Mesenchymal stem cell (in vitro differentiated cells and primary cell): Measurements from ENCODE around the gene ARPP19. TPM values are rescaled to one million over a fixed set of nuclear protein-coding genes. Genes with fewer than 3 reads are reported as not detected.

Experiments used
- DNase-seq: peaks from one replicate; pipeline ENCODE4 v3.0.0-alpha.2; 2013
- H2AFZ ChIP-seq: one replicate; pipeline ENCODE4 v1.6.1; 2013; ENCODE audit warnings: low read depth, mild to moderate bottlenecking, control low read depth, inconsistent platforms, low read length, moderate library complexity
- H2AK5ac ChIP-seq: 2 replicates; pipeline ENCODE4 v1.6.1; 2013; ENCODE audit warnings: low read length, moderate library complexity, mild to moderate bottlenecking, inconsistent platforms; ENCODE audit not compliant: severe bottlenecking
- H2BK120ac ChIP-seq: one replicate; pipeline ENCODE4 v1.6.1; 2013; ENCODE audit warnings: low read depth, mild to moderate bottlenecking, inconsistent platforms, low read length, moderate library complexity
- H2BK12ac ChIP-seq, 2 experiments: one replicate each; pipeline ENCODE4 v1.6.1; 2013; ENCODE audit warnings: inconsistent platforms in 2 of 2, low read length in 2 of 2, mild to moderate bottlenecking in 2 of 2, moderate library complexity in 2 of 2, control low read depth in 1 of 2
- H2BK15ac ChIP-seq: one replicate; pipeline ENCODE4 v1.6.1; 2013; ENCODE audit warnings: mild to moderate bottlenecking, low read depth, inconsistent platforms; ENCODE audit not compliant: poor library complexity, severe bottlenecking
- H2BK5ac ChIP-seq: 2 replicates; pipeline ENCODE4 v1.6.1; 2013; ENCODE audit warnings: low read depth, mild to moderate bottlenecking, low read length, control low read depth, inconsistent platforms; ENCODE audit not compliant: poor library complexity, severe bottlenecking
- H3K14ac ChIP-seq, 2 experiments: one replicate each; pipeline ENCODE4 v1.6.1; 2013; ENCODE audit warnings: inconsistent platforms in 2 of 2, low read length in 2 of 2, control low read depth in 1 of 2, mild to moderate bottlenecking in 1 of 2, moderate library complexity in 1 of 2
- H3K18ac ChIP-seq, 2 experiments: one replicate each; pipeline ENCODE4 v1.6.1; 2013; ENCODE audit warnings: inconsistent platforms in 2 of 2, low read length in 2 of 2, control low read depth in 1 of 2, low read depth in 1 of 2, mild to moderate bottlenecking in 1 of 2
- H3K23ac ChIP-seq, 2 experiments: one replicate each; pipeline ENCODE4 v1.6.1; 2013; ENCODE audit warnings: inconsistent platforms in 2 of 2, low read length in 2 of 2, mild to moderate bottlenecking in 2 of 2, moderate library complexity in 2 of 2, control low read depth in 1 of 2
- H3K27ac ChIP-seq: 2 replicates; pipeline ENCODE4 v1.5.1; 2013; ENCODE audit warnings: mild to moderate bottlenecking, moderate library complexity, low read length, control low read depth, inconsistent platforms; ENCODE audit not compliant: poor library complexity, severe bottlenecking
- H3K27me3 ChIP-seq, 2 experiments: 2 replicates each; pipeline versions ENCODE4 v1.6.1 to v1.7.0; 2013; ENCODE audit warnings: low read length in 2 of 2, mild to moderate bottlenecking in 2 of 2, moderate library complexity in 2 of 2, control low read depth in 1 of 2, inconsistent platforms in 1 of 2; ENCODE audit not compliant: control insufficient read depth in 1 of 2, insufficient read depth in 1 of 2
- H3K36me3 ChIP-seq, 2 experiments: 2 replicates each; pipeline versions ENCODE4 v1.6.1 to v1.7.0; 2013; ENCODE audit warnings: low read length in 2 of 2, control low read depth in 1 of 2, inconsistent platforms in 1 of 2, low read depth in 1 of 2, mild to moderate bottlenecking in 1 of 2; ENCODE audit not compliant: insufficient read depth in 2 of 2, control insufficient read depth in 1 of 2
- H3K4ac ChIP-seq, 2 experiments: one replicate each; pipeline ENCODE4 v1.6.1; 2013; ENCODE audit warnings: inconsistent platforms in 2 of 2, low read length in 2 of 2, mild to moderate bottlenecking in 2 of 2, moderate library complexity in 2 of 2, control low read depth in 1 of 2, low read depth in 1 of 2
- H3K4me1 ChIP-seq: 2 replicates; pipeline ENCODE4 v1.6.1; 2013; ENCODE audit warnings: low read depth, low read length, control low read depth; ENCODE audit not compliant: control insufficient read depth, insufficient read depth
- H3K4me2 ChIP-seq: 2 replicates; pipeline ENCODE4 v1.6.1; 2013; ENCODE audit warnings: low read length, mild to moderate bottlenecking, inconsistent platforms; ENCODE audit not compliant: poor library complexity, severe bottlenecking
- H3K4me3 ChIP-seq, 2 experiments: 2 replicates each; pipeline versions ENCODE4 v1.5.1 to v1.7.0; 2013; ENCODE audit warnings: low read length in 2 of 2, mild to moderate bottlenecking in 2 of 2, control low read depth in 1 of 2, low read depth in 1 of 2; ENCODE audit not compliant: insufficient read depth in 1 of 2
- H3K79me1 ChIP-seq: replicated peaks from 2 replicates; pipeline ENCODE4 v1.6.1; 2013; ENCODE audit warnings: mild to moderate bottlenecking, control low read depth, low read length, inconsistent platforms; ENCODE audit not compliant: poor library complexity, severe bottlenecking
- H3K9ac ChIP-seq: 2 replicates; pipeline ENCODE4 v1.7.0; 2013; ENCODE audit warnings: mild to moderate bottlenecking, low read length, moderate library complexity
- H3K9me3 ChIP-seq: 2 replicates; pipeline ENCODE4 v1.7.0; 2013; ENCODE audit warnings: mild to moderate bottlenecking, low read length; ENCODE audit not compliant: control insufficient read depth
- H4K8ac ChIP-seq: one replicate; pipeline ENCODE4 v1.6.1; 2013; ENCODE audit warnings: inconsistent platforms, mild to moderate bottlenecking, low read length, moderate library complexity
- H4K91ac ChIP-seq: one replicate; pipeline ENCODE4 v1.6.1; 2013; ENCODE audit warnings: mild to moderate bottlenecking, low read length, inconsistent platforms
- WGBS: methylation state at CpG from one replicate; pipeline ENCODE4 v1.1.7; 2013; ENCODE audit warnings: mixed read lengths; 5-methylcytosine and 5-hydroxymethylcytosine counted together
- polyA plus RNA-seq, 2 experiments: library from polyadenylated mRNA; stranded (reverse); fragments of 200-250 nt; gene quantifications; one replicate each; pipeline ENCODE4 v1.2.3, GENCODE V29; 2013

The ARPP19 gene, protein sequence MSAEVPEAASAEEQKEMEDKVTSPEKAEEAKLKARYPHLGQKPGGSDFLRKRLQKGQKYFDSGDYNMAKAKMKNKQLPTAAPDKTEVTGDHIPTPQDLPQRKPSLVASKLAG
- 59.1 TPM for polyA plus RNA-seq (2013, experiment 1 of 2)
- 58.9 TPM for polyA plus RNA-seq (2013, experiment 2 of 2)

GRCh38 chr15:52568601-52569585 is at the start of gene ARPP19:
ARPP19 (minus strand) TSS chr15:52569030; CDS start chr15:52568892, 138 bp downstream.
- H3K4ac ChIP-seq = peak within 1 kb of the TSS; percentile 71 to 87
- peak within 1 kb of the TSS; percentile 45 for H3K4me2 ChIP-seq
- DNase-seq = peak; percentile 89
- H4K8ac ChIP-seq = peak within 1 kb of the TSS; percentile 97
- H3K27me3 ChIP-seq = no peaks in the 10 kb centered on the region
- no peaks in the 10 kb centered on the region for H3K9me3 ChIP-seq
- no peak within 1 kb of the TSS for H3K23ac ChIP-seq
- peak within 1 kb of the TSS; percentile 94 for H2AFZ ChIP-seq
- no peak within 1 kb of the TSS for H2BK15ac ChIP-seq
- peaks cover 5% of the 10 kb centered on the region for H3K4me1 ChIP-seq
- H3K79me1 ChIP-seq = no peaks in the 10 kb centered on the region
- H3K27ac ChIP-seq = peak within 1 kb of the TSS; percentile 57
- peak within 1 kb of the TSS; percentile 88 to 97 for H3K18ac ChIP-seq
- H2BK12ac ChIP-seq = peak within 1 kb of the TSS in 1 of 2 experiments; percentile 49
- peaks cover 0 to under 1% of the 10 kb centered on the region in 2 experiments for H3K36me3 ChIP-seq
- H2BK5ac ChIP-seq = no peak within 1 kb of the TSS
- H2BK120ac ChIP-seq = peak within 1 kb of the TSS; percentile 78
- H3K4me3 ChIP-seq = peak within 1 kb of the TSS; percentile 85 to 97
- no peak within 1 kb of the TSS for H2AK5ac ChIP-seq
- H3K9ac ChIP-seq = peak within 1 kb of the TSS; percentile 99
- H4K91ac ChIP-seq = peak within 1 kb of the TSS; percentile 88
- 6% methylated on average over 82 of the region's 82 CpGs for WGBS
- peak within 1 kb of the TSS in 1 of 2 experiments; percentile 98 for H3K14ac ChIP-seq

DNA sequence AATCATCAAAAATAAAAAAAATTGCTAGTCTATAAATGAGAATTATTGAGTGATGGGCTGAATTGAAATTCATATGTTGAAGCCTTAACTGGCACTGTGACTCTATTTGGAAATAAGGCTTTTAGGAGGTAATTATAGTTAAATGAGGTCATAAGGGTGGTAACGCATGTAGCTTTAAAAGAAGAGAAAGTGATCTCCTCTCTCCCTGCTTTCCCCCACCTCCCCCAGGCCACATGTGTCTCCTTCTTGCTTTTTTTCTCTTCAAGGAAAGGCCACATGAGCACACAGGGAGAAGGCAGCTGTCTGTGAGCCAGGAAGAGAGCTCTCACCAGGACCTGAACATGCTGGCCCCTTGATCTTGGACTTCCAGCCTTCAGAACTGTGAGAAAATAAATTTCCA is 48.2 kb upstream of the ARPP19 start:
- Histone ChIP-seq H3K4me2 (no peak overlapping the region), H2BK5ac (no peak overlapping the region), H2BK15ac (no peak overlapping the region), H3K4me1 (peaks cover 1% of the 10 kb centered on the region), H3K36me3 (peaks cover 5 to 81% of the 10 kb centered on the region in 2 experiments), H3K18ac (no peak overlapping the region), H3K27me3 (no peaks in the 10 kb centered on the region), H3K9me3 (no peaks in the 10 kb centered on the region), H3K79me1 (peaks cover 4% of the 10 kb centered on the region), H2AK5ac (no peak overlapping the region), H2AFZ (no peak overlapping the region), H3K4ac (no peak overlapping the region), H4K8ac (no peak overlapping the region), H3K4me3 (no peak overlapping the region), H2BK120ac (no peak overlapping the region), H3K27ac (no peak overlapping the region), H2BK12ac (no peak overlapping the region), H3K14ac (no peak overlapping the region), H4K91ac (no peak overlapping the region), H3K9ac (no peak overlapping the region), H3K23ac (no peak overlapping the region)
- DNase-seq = no peak
- 100% methylated on average over 1 of the region's 1 CpG for WGBS

DNA sequence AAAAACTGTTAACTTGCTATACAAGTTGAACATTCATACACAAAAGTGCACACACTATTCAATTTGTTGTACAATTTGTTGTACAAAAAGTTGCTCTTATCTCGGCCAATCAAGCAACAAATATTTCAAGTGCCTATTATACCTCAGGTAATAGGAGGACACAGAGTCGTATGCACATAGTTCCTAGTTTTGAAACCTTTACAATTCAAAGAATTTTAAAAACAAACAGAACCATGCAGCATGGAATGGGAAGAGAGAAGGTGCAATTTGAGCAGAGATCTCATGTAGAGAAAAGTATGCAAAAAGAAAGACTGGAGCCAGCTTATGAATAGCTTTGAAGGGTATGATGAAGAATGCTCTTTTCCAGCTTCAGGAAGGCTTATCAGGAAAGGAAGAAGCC is 46.5 kb upstream of the ARPP19 start:
- Histone ChIP-seq H3K18ac (no peak overlapping the region), H3K4ac (no peak overlapping the region), H3K14ac (no peak overlapping the region), H3K9ac (no peak overlapping the region), H4K91ac (no peak overlapping the region), H3K27ac (no peak overlapping the region), H3K79me1 (peaks cover 4% of the 10 kb centered on the region), H3K4me1 (peaks cover 1% of the 10 kb centered on the region), H2BK15ac (no peak overlapping the region), H2BK12ac (no peak overlapping the region), H2BK120ac (no peak overlapping the region), H2BK5ac (no peak overlapping the region), H3K27me3 (no peaks in the 10 kb centered on the region), H3K4me3 (no peak overlapping the region), H2AFZ (no peak overlapping the region), H2AK5ac (no peak overlapping the region), H3K23ac (no peak overlapping the region), H3K9me3 (no peaks in the 10 kb centered on the region), H4K8ac (no peak overlapping the region), H3K36me3 (peaks cover 5 to 80% of the 10 kb centered on the region in 2 experiments), H3K4me2 (no peak overlapping the region)
- DNase-seq = no peak
- WGBS = 100% methylated on average over 1 of the region's 2 CpGs

- H3K36me3 ChIP-seq = peaks cover 10 to 85% of the 10 kb centered on the region in 2 experiments
- no peak for DNase-seq
- no peak overlapping the region for H3K4ac ChIP-seq
- no peak overlapping the region for H4K91ac ChIP-seq
- H3K9me3 ChIP-seq = no peaks in the 10 kb centered on the region
- H3K4me3 ChIP-seq = no peak overlapping the region
- H2BK12ac ChIP-seq = no peak overlapping the region
- no peaks in the 10 kb centered on the region for H3K4me1 ChIP-seq
- H2BK5ac ChIP-seq = no peak overlapping the region
- 90% methylated on average over 4 of the region's 5 CpGs for WGBS
- no peak overlapping the region for H2AFZ ChIP-seq
- H2BK120ac ChIP-seq = no peak overlapping the region
- H2BK15ac ChIP-seq = no peak overlapping the region
- H3K14ac ChIP-seq = no peak overlapping the region
- H4K8ac ChIP-seq = no peak overlapping the region
- H3K23ac ChIP-seq = no peak overlapping the region
- H3K9ac ChIP-seq = no peak overlapping the region
- peaks cover 2% of the 10 kb centered on the region for H3K79me1 ChIP-seq
- no peak overlapping the region for H3K18ac ChIP-seq
- no peak overlapping the region for H2AK5ac ChIP-seq
- H3K27me3 ChIP-seq = no peaks in the 10 kb centered on the region
- H3K27ac ChIP-seq = no peak overlapping the region
- no peak overlapping the region for H3K4me2 ChIP-seq
Observed at GRCh38 chr15:52609593-52609992, 40.8 kb upstream of the ARPP19 start.
